HFFc6 (cell line): ENCODE data around the gene HSPA12A. TPM values are rescaled to one million over a fixed set of nuclear protein-coding genes. Genes with fewer than 3 reads are reported as not detected.

Source experiments
- DNase-seq: peaks from one replicate; pipeline ENCODE4 v3.0.0-alpha.2; 2018
- H3K27ac Mint-ChIP-seq: 2 replicates; pipeline ENCODE4 v1.8.0; 2020; ENCODE audit warnings: mild to moderate bottlenecking, mixed read lengths
- H3K27me3 Mint-ChIP-seq: 2 replicates; pipeline ENCODE4 v1.8.0; 2021; ENCODE audit warnings: mild to moderate bottlenecking, moderate library complexity, mixed read lengths; ENCODE audit not compliant: insufficient read depth
- H3K36me3 Mint-ChIP-seq: 2 replicates; pipeline ENCODE4 v1.8.0; 2021; ENCODE audit warnings: low read depth, mixed read lengths
- H3K4me1 Mint-ChIP-seq: 2 replicates; pipeline ENCODE4 v1.8.0; 2020; ENCODE audit warnings: low read depth, mixed read lengths
- H3K4me3 Mint-ChIP-seq: 2 replicates; pipeline ENCODE4 v1.8.0; 2020; ENCODE audit warnings: mild to moderate bottlenecking, moderate library complexity, mixed read lengths
- H3K9me3 Mint-ChIP-seq: 2 replicates; pipeline ENCODE4 v1.8.0; 2020; ENCODE audit warnings: mild to moderate bottlenecking, mixed read lengths
- total RNA-seq, 6 experiments: library from RNA; stranded (reverse); fragmentation: NEBNext Ultra II Directional; extraction: Animal tissue kit (Norgen Biotek cat#: 25700); gene quantifications; 2 replicates in 1 of 6; 3 replicates in 5 of 6; pipeline ENCODE4 v1.2.3, GENCODE V29; 2021
- TF ChIP-seq, protein P1 (sequence below): fragments of 200-600 bp; sonication (generic); IDR thresholded peaks from 2 replicates; pipeline ENCODE4 v1.5.0; 2021; ENCODE audit warnings: antibody characterized with exemption, mild to moderate bottlenecking

Gene HSPA12A
- total RNA-seq, 6 experiments from 2014 or later, result 16.6 to 19.4 (median 17.7) TPM

DNA sequence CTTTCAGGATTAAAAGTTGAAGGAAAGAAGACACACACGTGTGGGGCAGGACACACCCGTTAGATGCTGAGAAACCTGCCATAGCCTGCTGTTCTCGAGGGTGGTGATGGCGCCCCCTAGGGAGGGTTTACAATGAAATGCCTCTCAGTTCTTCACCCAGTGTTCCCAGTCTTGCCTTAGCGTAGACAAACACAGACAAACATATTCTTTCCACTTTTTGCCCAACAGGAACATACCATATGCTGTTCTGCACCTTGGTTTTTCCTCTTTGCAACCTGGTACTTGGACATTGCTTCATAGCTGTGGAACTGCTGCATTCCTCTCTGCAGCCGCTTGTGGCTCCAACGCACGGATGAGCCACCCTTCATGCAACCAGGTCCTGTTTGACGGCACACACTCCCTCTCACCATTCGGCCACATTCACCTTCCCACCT, 23.3 kb upstream of the HSPA12A start:
- H3K4me1 Mint-ChIP-seq, result peaks cover 44% of the 10 kb centered on the region
- no peak overlapping the region for H3K4me3 Mint-ChIP-seq
- H3K27ac Mint-ChIP-seq, result no peak overlapping the region
- TF ChIP-seq, protein P1, sequence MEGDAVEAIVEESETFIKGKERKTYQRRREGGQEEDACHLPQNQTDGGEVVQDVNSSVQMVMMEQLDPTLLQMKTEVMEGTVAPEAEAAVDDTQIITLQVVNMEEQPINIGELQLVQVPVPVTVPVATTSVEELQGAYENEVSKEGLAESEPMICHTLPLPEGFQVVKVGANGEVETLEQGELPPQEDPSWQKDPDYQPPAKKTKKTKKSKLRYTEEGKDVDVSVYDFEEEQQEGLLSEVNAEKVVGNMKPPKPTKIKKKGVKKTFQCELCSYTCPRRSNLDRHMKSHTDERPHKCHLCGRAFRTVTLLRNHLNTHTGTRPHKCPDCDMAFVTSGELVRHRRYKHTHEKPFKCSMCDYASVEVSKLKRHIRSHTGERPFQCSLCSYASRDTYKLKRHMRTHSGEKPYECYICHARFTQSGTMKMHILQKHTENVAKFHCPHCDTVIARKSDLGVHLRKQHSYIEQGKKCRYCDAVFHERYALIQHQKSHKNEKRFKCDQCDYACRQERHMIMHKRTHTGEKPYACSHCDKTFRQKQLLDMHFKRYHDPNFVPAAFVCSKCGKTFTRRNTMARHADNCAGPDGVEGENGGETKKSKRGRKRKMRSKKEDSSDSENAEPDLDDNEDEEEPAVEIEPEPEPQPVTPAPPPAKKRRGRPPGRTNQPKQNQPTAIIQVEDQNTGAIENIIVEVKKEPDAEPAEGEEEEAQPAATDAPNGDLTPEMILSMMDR, result peak; percentile 75
- H3K9me3 Mint-ChIP-seq, result no peaks in the 10 kb centered on the region; the same call in 1 of the 2 replicates
- DNase-seq, result no peak
- H3K36me3 Mint-ChIP-seq, result no peaks in the 10 kb centered on the region
- peaks cover 4% of the 10 kb centered on the region for H3K27me3 Mint-ChIP-seq

DNA sequence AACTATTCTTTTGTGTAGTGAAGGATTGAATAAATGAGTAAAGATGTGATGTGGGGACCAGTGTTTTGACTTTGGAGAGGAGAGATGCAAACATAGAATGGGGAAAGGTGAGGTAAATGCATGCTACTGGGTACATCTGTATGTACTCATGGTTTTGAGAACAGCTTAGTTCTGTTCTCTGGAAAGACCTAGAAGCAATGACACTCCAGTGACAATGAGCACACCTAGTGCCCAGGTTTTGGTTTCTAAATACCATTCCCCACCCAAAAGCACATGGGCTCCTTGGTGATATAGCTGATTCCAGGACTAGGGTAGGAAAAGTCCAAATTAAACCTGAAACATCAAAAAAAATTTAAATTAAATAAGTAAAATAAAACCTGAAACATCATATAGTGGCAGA, 22.6 kb upstream of the HSPA12A start:
- DNase-seq, result no peak
- H3K27ac Mint-ChIP-seq, result no peak overlapping the region
- TF ChIP-seq, protein P1, result no peak
- no peaks in the 10 kb centered on the region for H3K36me3 Mint-ChIP-seq
- no peaks in the 10 kb centered on the region; the same call in 1 of the 2 replicates for H3K9me3 Mint-ChIP-seq
- H3K4me3 Mint-ChIP-seq, result no peak overlapping the region
- H3K4me1 Mint-ChIP-seq, result peaks cover 37% of the 10 kb centered on the region
- H3K27me3 Mint-ChIP-seq, result peaks cover 4% of the 10 kb centered on the region

DNA sequence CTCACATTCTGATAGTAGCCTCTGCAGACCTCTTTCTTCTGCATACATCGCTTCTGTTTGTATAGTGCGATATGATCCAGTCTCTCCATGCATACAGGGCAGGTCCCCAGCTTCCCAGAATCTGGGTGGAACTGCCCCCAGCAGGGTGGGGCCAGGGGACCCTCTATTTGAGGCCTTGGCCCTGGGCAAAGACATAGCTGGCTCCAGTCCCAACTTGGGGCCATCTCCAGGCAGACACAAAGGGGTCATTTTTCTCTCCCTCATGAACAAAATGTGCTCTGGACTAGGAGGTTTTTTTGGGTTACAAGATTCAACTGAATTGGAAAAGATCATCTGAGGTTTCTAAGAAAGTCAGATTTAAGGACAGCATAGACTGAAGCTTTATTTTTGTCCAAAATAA, 21.1 kb upstream of the HSPA12A start:
- DNase-seq, result no peak

DNA sequence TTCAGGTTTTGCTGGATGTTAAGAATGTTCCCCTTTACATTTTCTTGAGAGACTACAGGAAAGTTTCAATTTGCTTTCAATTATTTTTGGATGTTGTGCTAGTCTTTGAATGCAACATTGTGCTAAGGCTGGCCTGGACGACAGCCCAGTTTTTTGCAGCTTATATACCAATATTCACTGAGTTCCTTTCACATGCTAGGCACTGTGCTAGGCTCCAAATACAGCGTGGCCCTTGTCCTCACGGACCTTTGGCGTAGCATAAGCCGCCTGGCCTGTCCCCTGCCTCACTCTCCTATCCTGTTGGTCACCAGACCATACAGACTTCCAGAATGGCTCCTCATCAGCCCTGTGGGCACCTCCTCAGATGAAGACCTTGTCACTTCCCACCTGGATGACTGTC, 19.5 kb upstream of the HSPA12A start:
- Mint-ChIP-seq H3K27ac (no peak overlapping the region), H3K9me3 (no peaks in the 10 kb centered on the region; the same call in 1 of the 2 replicates), H3K27me3 (peaks cover 6% of the 10 kb centered on the region), H3K4me3 (no peak overlapping the region), H3K4me1 (peaks cover 6% of the 10 kb centered on the region), H3K36me3 (no peaks in the 10 kb centered on the region)
- no peak for DNase-seq
- TF ChIP-seq, protein P1, result no peak

More for the DNA sequence above, 21.1 kb upstream of the HSPA12A start:
- H3K36me3 Mint-ChIP-seq, result no peaks in the 10 kb centered on the region
- H3K9me3 Mint-ChIP-seq, result no peaks in the 10 kb centered on the region; the same call in 1 of the 2 replicates
- TF ChIP-seq, protein P1, result no peak
- H3K27me3 Mint-ChIP-seq, result peaks cover 6% of the 10 kb centered on the region
- H3K4me1 Mint-ChIP-seq, result peaks cover 22% of the 10 kb centered on the region
- H3K27ac Mint-ChIP-seq, result no peak overlapping the region
- no peak overlapping the region for H3K4me3 Mint-ChIP-seq

DNA sequence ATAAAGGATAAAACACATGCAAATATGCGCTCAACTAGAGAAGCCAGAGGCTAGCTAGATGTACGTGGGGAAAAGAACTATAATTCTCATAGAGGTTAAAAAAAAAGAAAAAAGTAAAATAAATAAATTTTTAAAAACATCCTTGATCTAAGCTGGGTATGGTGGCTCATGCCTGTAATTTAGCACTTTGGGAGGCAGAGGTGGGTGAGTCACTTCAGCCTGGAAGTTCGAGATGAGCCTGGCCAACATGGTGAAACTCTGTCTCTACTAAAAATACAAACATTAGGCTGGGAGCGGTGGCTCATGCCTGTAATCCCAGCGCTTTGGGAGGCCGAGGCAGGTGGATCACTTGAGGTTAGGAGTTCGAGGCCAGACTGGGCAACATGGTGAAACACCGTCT, 18.6 kb upstream of the HSPA12A start:
- Mint-ChIP-seq H3K27ac (no peak overlapping the region), H3K4me3 (no peak overlapping the region), H3K9me3 (no peaks in the 10 kb centered on the region; the same call in 1 of the 2 replicates), H3K36me3 (no peaks in the 10 kb centered on the region), H3K4me1 (peaks cover 7% of the 10 kb centered on the region), H3K27me3 (peaks cover 6% of the 10 kb centered on the region)
- no peak for DNase-seq
- TF ChIP-seq, protein P1, result no peak

DNA sequence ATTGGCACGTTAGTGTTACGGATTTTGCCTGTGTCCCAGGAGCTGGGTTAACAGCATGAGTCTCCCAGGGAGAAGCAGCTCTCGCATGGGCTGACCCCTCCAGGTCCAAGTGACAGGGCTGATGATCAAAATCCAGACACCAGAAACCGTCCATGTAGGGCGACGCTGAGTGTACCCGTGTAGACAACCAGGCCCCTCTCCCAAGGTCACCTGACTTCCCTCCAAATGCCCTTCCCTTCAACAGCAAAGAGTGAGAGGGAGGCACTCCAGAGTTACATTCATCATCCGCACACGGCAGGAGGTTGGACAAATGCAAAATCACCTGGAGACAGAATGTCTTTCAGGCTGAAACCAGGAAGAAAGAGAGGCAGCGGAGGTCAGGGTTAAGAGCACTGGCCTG, 14.9 kb upstream of the HSPA12A start:
- Mint-ChIP-seq H3K36me3 (no peaks in the 10 kb centered on the region), H3K9me3 (no peaks in the 10 kb centered on the region), H3K4me1 (peaks cover 23% of the 10 kb centered on the region), H3K4me3 (no peak overlapping the region), H3K27ac (no peak overlapping the region), H3K27me3 (peaks cover 2% of the 10 kb centered on the region; the same call in 1 of the 2 replicates)
- no peak for DNase-seq
- TF ChIP-seq, protein P1, result no peak
